Fibroblast of lung (primary cell): ENCODE results near the gene IL12B.

Source experiments
- CTCF ChIP-seq, 2 donors: IDR thresholded peaks in 1 of 2; conservative IDR thresholded peaks in 1 of 2; 1 replicate in 1 of 2; 2 replicates in 1 of 2; pipeline ENCODE4 v1.5.1; 2011 to 2012; ENCODE audit warnings: low read length in 2 of 2, control low read depth in 1 of 2, inconsistent platforms in 1 of 2, low read depth in 1 of 2, mild to moderate bottlenecking in 1 of 2
- EZH2 ChIP-seq: IDR thresholded peaks from 2 replicates; pipeline ENCODE4 v1.5.1; 2012; ENCODE audit warnings: low read length, control low read depth, mild to moderate bottlenecking; ENCODE audit errors: missing control alignments

- no peak for TF ChIP-seq CTCF (conservative IDR thresholded peaks at IDR 0.05 in 1 of 2, IDR thresholded peaks at IDR 0.05 in 1 of 2; ENCODE audit: low read depth in 1 of 2, low read length in 2 of 2)
- TF ChIP-seq EZH2, result no peak
Measured at GRCh38 chr5:159274676-159275075, 55.6 kb downstream of the IL12B start.
